Testis (tissue), 2 donors: ENCODE data around the gene DYRK3.

Source experiments
- CTCF ChIP-seq, 3 experiments: fragments of 450-650 bp in 2 of 3; fragments of 200-600 bp in 1 of 3; sonication (generic) in 1 of 3; IDR thresholded peaks; one replicate each; pipeline ENCODE4 v1.5.1; 2016 to 2019; ENCODE audit warnings: antibody characterized with exemption in 3 of 3, mild to moderate bottlenecking in 2 of 3, moderate library complexity in 1 of 3
- POLR2A ChIP-seq: fragments of 450-650 bp; IDR thresholded peaks from one replicate; pipeline ENCODE4 v1.6.1; 2017; ENCODE audit warnings: antibody characterized with exemption, mild to moderate bottlenecking, moderate library complexity

GRCh38 chr1:206647224-206647623 lies 11.9 kb downstream of the DYRK3 start:
- TF ChIP-seq CTCF (IDR thresholded peaks at IDR 0.05) (no peak), POLR2A (no peak)
